Upper lobe of right lung (tissue), 1 donor: Measurements from ENCODE around the gene CCNK. TPM values are rescaled to one million over a fixed set of nuclear protein-coding genes. Genes with fewer than 3 reads are reported as not detected.

Source experiments
- ATAC-seq: fragments of 200-7000 bp; cut with Tn5 transposase; one replicate; pipeline ENCODE4 v1.9.1; 2020; ENCODE audit warnings: mild to moderate bottlenecking, moderate library complexity
- DNase-seq: peaks from one replicate; pipeline ENCODE4 v3.0.0-alpha.2; 2020
- H3K27ac ChIP-seq: fragments of 200-600 bp; one replicate; pipeline ENCODE4 v1.8.0; 2022
- H3K27me3 ChIP-seq: fragments of 200-600 bp; one replicate; pipeline ENCODE4 v1.8.0; 2022; ENCODE audit warnings: mild to moderate bottlenecking
- H3K36me3 ChIP-seq: fragments of 200-600 bp; one replicate; pipeline ENCODE4 v1.8.0; 2022
- H3K4me1 ChIP-seq: fragments of 200-600 bp; one replicate; pipeline ENCODE4 v1.8.0; 2022
- H3K4me3 ChIP-seq: fragments of 200-600 bp; one replicate; pipeline ENCODE4 v1.8.0; 2022; ENCODE audit warnings: mild to moderate bottlenecking
- H3K9me3 ChIP-seq: fragments of 200-600 bp; one replicate; pipeline ENCODE4 v1.8.0; 2022
- intact Hi-C: fragments of 100-400 bp; cut with DNase I; formaldehyde crosslinking; loops from one replicate; pipeline ENCODE4 v1.11.0; 2022
- total RNA-seq: library from RNA; stranded (reverse); fragmentation: NEBNext Ultra II Directional; extraction: Animal tissue kit (Norgen Biotek cat#: 25700); gene quantifications from one replicate; pipeline ENCODE4 v1.2.1, GENCODE V29; 2021
- TF ChIP-seq, protein P1 (sequence below): fragments of 200-600 bp; IDR thresholded peaks from one replicate; pipeline ENCODE4 v1.8.0; 2022; ENCODE audit warnings: antibody characterized with exemption
- donor health status: DM: no; HTN: yes; CAD: no; lungs with severe emphysema.

The CCNK gene
- total RNA-seq, 1 donor from 2014 or later, result 48.7 TPM

GRCh38 chr14:99512110-99512449 lies 30.9 kb downstream of the CCNK start:
- DNase-seq (no peak), ATAC-seq (no peak)
- no peaks in the 10 kb centered on the region for H3K4me1 ChIP-seq
- H3K27me3 ChIP-seq, result no peaks in the 10 kb centered on the region
- no peak overlapping the region for H3K4me3 ChIP-seq
- no peaks in the 10 kb centered on the region for H3K9me3 ChIP-seq
- H3K27ac ChIP-seq, result no peak overlapping the region
- H3K36me3 ChIP-seq, result peaks cover 54% of the 10 kb centered on the region
- intact Hi-C loops, result no loop called here
- TF ChIP-seq, protein P1, sequence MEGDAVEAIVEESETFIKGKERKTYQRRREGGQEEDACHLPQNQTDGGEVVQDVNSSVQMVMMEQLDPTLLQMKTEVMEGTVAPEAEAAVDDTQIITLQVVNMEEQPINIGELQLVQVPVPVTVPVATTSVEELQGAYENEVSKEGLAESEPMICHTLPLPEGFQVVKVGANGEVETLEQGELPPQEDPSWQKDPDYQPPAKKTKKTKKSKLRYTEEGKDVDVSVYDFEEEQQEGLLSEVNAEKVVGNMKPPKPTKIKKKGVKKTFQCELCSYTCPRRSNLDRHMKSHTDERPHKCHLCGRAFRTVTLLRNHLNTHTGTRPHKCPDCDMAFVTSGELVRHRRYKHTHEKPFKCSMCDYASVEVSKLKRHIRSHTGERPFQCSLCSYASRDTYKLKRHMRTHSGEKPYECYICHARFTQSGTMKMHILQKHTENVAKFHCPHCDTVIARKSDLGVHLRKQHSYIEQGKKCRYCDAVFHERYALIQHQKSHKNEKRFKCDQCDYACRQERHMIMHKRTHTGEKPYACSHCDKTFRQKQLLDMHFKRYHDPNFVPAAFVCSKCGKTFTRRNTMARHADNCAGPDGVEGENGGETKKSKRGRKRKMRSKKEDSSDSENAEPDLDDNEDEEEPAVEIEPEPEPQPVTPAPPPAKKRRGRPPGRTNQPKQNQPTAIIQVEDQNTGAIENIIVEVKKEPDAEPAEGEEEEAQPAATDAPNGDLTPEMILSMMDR, result no peak

DNA sequence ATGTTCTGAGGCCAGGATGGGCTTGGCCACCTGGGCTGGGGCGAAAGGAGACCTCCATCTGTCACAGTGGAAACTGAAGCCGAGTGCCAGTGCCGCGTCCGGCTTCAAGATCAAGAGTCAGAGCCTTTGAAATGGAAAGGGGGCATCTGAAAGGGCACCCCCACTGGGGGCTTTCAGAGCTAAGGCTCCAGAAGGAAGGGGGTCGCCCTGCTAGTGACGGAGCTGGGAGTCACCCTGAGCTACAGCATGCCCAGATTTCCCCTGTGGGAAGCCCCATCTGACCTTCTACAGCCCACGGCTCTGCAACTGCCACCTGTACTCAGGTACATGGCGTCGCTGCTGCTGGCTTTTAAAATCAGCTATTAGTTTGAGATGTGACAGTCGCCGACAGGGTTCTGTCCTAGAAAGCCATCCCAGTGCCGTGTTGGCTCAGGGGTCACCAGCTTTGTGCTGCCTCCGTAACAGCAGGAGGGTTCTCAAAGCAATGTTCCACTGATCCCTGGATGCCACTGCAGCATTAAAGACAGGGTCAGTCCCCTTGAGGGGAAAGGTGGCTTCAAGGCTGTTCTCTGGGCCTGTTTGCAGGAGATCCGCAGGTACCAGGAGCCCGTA lies 31.5 kb downstream of the CCNK start:
- Histone ChIP-seq H3K4me1 (no peaks in the 10 kb centered on the region), H3K36me3 (peaks cover 48% of the 10 kb centered on the region), H3K9me3 (no peaks in the 10 kb centered on the region), H3K27me3 (no peaks in the 10 kb centered on the region), H3K27ac (no peak overlapping the region), H3K4me3 (no peak overlapping the region)
- ATAC-seq (no peak), DNase-seq (no peak)
- intact Hi-C loops, result no loop called here
- TF ChIP-seq, protein P1, result no peak

GRCh38 chr14:99513183-99513694 lies 32.0 kb downstream of the CCNK start:
- H3K9me3 ChIP-seq, result no peaks in the 10 kb centered on the region
- intact Hi-C loops, result no loop called here
- H3K4me1 ChIP-seq, result no peaks in the 10 kb centered on the region
- no peak overlapping the region for H3K4me3 ChIP-seq
- no peaks in the 10 kb centered on the region for H3K27me3 ChIP-seq
- ATAC-seq (no peak), DNase-seq (no peak)
- no peak overlapping the region for H3K27ac ChIP-seq
- TF ChIP-seq, protein P1, result no peak
- peaks cover 43% of the 10 kb centered on the region for H3K36me3 ChIP-seq

- H3K27ac ChIP-seq, result no peak overlapping the region
- no peaks in the 10 kb centered on the region for H3K27me3 ChIP-seq
- no peak overlapping the region for H3K4me3 ChIP-seq
- ATAC-seq (no peak), DNase-seq (no peak)
- peaks cover 3% of the 10 kb centered on the region for H3K4me1 ChIP-seq
- H3K9me3 ChIP-seq, result no peaks in the 10 kb centered on the region
- intact Hi-C loops, result no loop called here
- peaks cover 34% of the 10 kb centered on the region for H3K36me3 ChIP-seq
- TF ChIP-seq, protein P1, result no peak
These were observed 32.8 kb downstream of the CCNK start for GRCh38 chr14:99513946-99514551.

GRCh38 chr14:99514552-99515300 lies 33.5 kb downstream of the CCNK start:
- Histone ChIP-seq H3K27me3 (no peaks in the 10 kb centered on the region), H3K4me1 (peaks cover 3% of the 10 kb centered on the region), H3K36me3 (peaks cover 28% of the 10 kb centered on the region), H3K27ac (no peak overlapping the region), H3K4me3 (no peak overlapping the region), H3K9me3 (no peaks in the 10 kb centered on the region)
- TF ChIP-seq, protein P1, result no peak
- intact Hi-C loops, result loop anchor here (5.0 kb wide), 1 partner anchor 113 kb away; no protein-coding TSS in a partner anchor
- ATAC-seq (no peak), DNase-seq (no peak)
